H9 (cell line): ENCODE results near the gene FSTL4. TPM values are rescaled to one million over a fixed set of nuclear protein-coding genes. Genes with fewer than 3 reads are reported as not detected.

Experiments
- DNase-seq: peaks from one replicate; pipeline ENCODE4 v3.0.0-alpha.2; 2017
- H2AFZ ChIP-seq: one replicate; pipeline ENCODE4 v1.6.1; 2013; ENCODE audit warnings: mild to moderate bottlenecking, low read length, control low read depth, moderate library complexity
- H2AK5ac ChIP-seq: 2 replicates; pipeline ENCODE4 v1.6.1; 2013; ENCODE audit warnings: low read length, control low read depth, mixed read lengths; ENCODE audit not compliant: insufficient read length
- H2BK120ac ChIP-seq: one replicate; pipeline ENCODE4 v1.6.1; 2013; ENCODE audit warnings: low read depth, mild to moderate bottlenecking, low read length, control low read depth, inconsistent platforms; ENCODE audit not compliant: poor library complexity, severe bottlenecking
- H2BK12ac ChIP-seq: 2 replicates; pipeline ENCODE4 v1.6.1; 2013; ENCODE audit warnings: low read length, control low read depth, mixed read lengths, low read depth; ENCODE audit not compliant: insufficient read length
- H2BK15ac ChIP-seq: 2 replicates; pipeline ENCODE4 v1.6.1; 2013; ENCODE audit warnings: low read depth, low read length, control low read depth
- H2BK20ac ChIP-seq: one replicate; pipeline ENCODE4 v1.6.1; 2013; ENCODE audit warnings: low read depth, mild to moderate bottlenecking, low read length, control low read depth, inconsistent platforms; ENCODE audit not compliant: poor library complexity, severe bottlenecking
- H2BK5ac ChIP-seq: 2 replicates; pipeline ENCODE4 v1.6.1; 2013; ENCODE audit warnings: low read length, control low read depth, mixed read lengths; ENCODE audit not compliant: insufficient read length
- H3K14ac ChIP-seq: 2 replicates; pipeline ENCODE4 v1.6.1; 2013; ENCODE audit warnings: low read length, control low read depth; ENCODE audit not compliant: insufficient read depth
- H3K18ac ChIP-seq: 2 replicates; pipeline ENCODE4 v1.6.1; 2013; ENCODE audit warnings: low read depth, mild to moderate bottlenecking, mixed read lengths, low read length, control low read depth; ENCODE audit not compliant: insufficient read length
- H3K23ac ChIP-seq: 2 replicates; pipeline ENCODE4 v1.6.1; 2013; ENCODE audit warnings: low read length, control low read depth, mixed read lengths, low read depth; ENCODE audit not compliant: insufficient read length
- H3K23me2 ChIP-seq: 2 replicates; pipeline ENCODE4 v1.6.1; 2013; ENCODE audit warnings: low read depth, mild to moderate bottlenecking, mixed read lengths, low read length, control low read depth; ENCODE audit not compliant: insufficient read length, poor library complexity, severe bottlenecking
- H3K27ac ChIP-seq: 2 replicates; pipeline ENCODE4 v1.5.1; 2013; ENCODE audit warnings: low read length, control low read depth, mixed read lengths, low read depth; ENCODE audit not compliant: insufficient read length
- H3K27me3 ChIP-seq: 2 replicates; pipeline ENCODE4 v1.6.1; 2013; ENCODE audit warnings: low read length, control low read depth, inconsistent platforms; ENCODE audit not compliant: insufficient read depth
- H3K4ac ChIP-seq: 2 replicates; pipeline ENCODE4 v1.6.1; 2013; ENCODE audit warnings: low read depth, mild to moderate bottlenecking, control low read depth, inconsistent platforms, low read length, moderate library complexity
- H3K4me1 ChIP-seq: 2 replicates; pipeline ENCODE4 v1.6.1; 2013; ENCODE audit warnings: low read length, control low read depth, inconsistent platforms; ENCODE audit not compliant: insufficient read depth
- H3K4me2 ChIP-seq: 2 replicates; pipeline ENCODE4 v1.6.1; 2013; ENCODE audit warnings: low read length, control low read depth, mixed read lengths; ENCODE audit not compliant: insufficient read length, insufficient read depth
- H3K56ac ChIP-seq: 2 replicates; pipeline ENCODE4 v1.6.1; 2013; ENCODE audit warnings: low read depth, mild to moderate bottlenecking, mixed read lengths, low read length, control low read depth; ENCODE audit not compliant: insufficient read length
- H3K79me1 ChIP-seq: 2 replicates; pipeline ENCODE4 v1.6.1; 2013; ENCODE audit warnings: low read depth, mild to moderate bottlenecking, moderate library complexity, low read length, control low read depth, inconsistent platforms; ENCODE audit not compliant: insufficient read depth, poor library complexity, severe bottlenecking
- H3K79me2 ChIP-seq: 2 replicates; pipeline ENCODE4 v1.6.1; 2013; ENCODE audit warnings: low read length, control low read depth, inconsistent platforms; ENCODE audit not compliant: insufficient read depth
- H3K9ac ChIP-seq: 2 replicates; pipeline ENCODE4 v1.6.1; 2013; ENCODE audit warnings: low read length, control low read depth, mixed read lengths; ENCODE audit not compliant: insufficient read length; ENCODE audit errors: extremely low read depth
- H3K9me3 ChIP-seq: one replicate; pipeline ENCODE4 v1.6.1; 2013; ENCODE audit warnings: low read depth, low read length, inconsistent platforms; ENCODE audit not compliant: control insufficient read depth
- H3T11ph ChIP-seq: one replicate; pipeline ENCODE4 v1.6.1; 2013; ENCODE audit warnings: mild to moderate bottlenecking, low read length, control low read depth, inconsistent platforms
- H4K20me1 ChIP-seq: one replicate; pipeline ENCODE4 v1.6.1; 2013; ENCODE audit not compliant: control insufficient read depth, insufficient read length, insufficient read depth
- H4K5ac ChIP-seq: 2 replicates; pipeline ENCODE4 v1.6.1; 2013; ENCODE audit warnings: low read depth, mild to moderate bottlenecking, mixed read lengths, low read length, control low read depth; ENCODE audit not compliant: insufficient read length
- H4K8ac ChIP-seq: replicated peaks from 2 replicates; pipeline ENCODE4 v1.6.1; 2013; ENCODE audit warnings: low read length, control low read depth, mixed read lengths, low read depth; ENCODE audit not compliant: insufficient read length
- H4K91ac ChIP-seq: 2 replicates; pipeline ENCODE4 v1.6.1; 2013; ENCODE audit warnings: low read depth, mild to moderate bottlenecking, moderate library complexity, mixed read lengths, low read length, control low read depth; ENCODE audit not compliant: insufficient read length
- H3K27ac Mint-ChIP-seq, 3 experiments: 2 replicates in 2 of 3; 3 replicates in 1 of 3; pipeline ENCODE4 v1.8.0; 2020 to 2021; ENCODE audit warnings: mixed read lengths in 3 of 3, mild to moderate bottlenecking in 1 of 3, moderate library complexity in 1 of 3
- H3K27me3 Mint-ChIP-seq: 2 replicates; pipeline ENCODE4 v1.8.0; 2021; ENCODE audit warnings: low read depth, mild to moderate bottlenecking, moderate library complexity, mixed read lengths
- H3K36me3 Mint-ChIP-seq, 3 experiments: 2 replicates in 2 of 3; 3 replicates in 1 of 3; pipeline ENCODE4 v1.8.0; 2020 to 2021; ENCODE audit warnings: low read depth in 3 of 3, mixed read lengths in 3 of 3; ENCODE audit not compliant: insufficient read depth in 1 of 3
- H3K4me1 Mint-ChIP-seq, 2 experiments: 2 replicates each; pipeline ENCODE4 v1.8.0; 2020; ENCODE audit warnings: mixed read lengths in 2 of 2
- H3K4me3 Mint-ChIP-seq, 2 experiments: 2 replicates in 1 of 2; 3 replicates in 1 of 2; pipeline ENCODE4 v1.8.0; 2020 to 2021; ENCODE audit warnings: mild to moderate bottlenecking in 2 of 2, mixed read lengths in 2 of 2, moderate library complexity in 1 of 2
- H3K9me3 Mint-ChIP-seq, 2 experiments: 2 replicates in 1 of 2; 3 replicates in 1 of 2; pipeline ENCODE4 v1.8.0; 2020; ENCODE audit warnings: mild to moderate bottlenecking in 2 of 2, mixed read lengths in 2 of 2, moderate library complexity in 1 of 2
- WGBS: extraction: QIAGEN DNeasy Blood & Tissue Kit; methylation state at CpG from one replicate; pipeline ENCODE4 v1.1.7; 2013; ENCODE audit warnings: missing lambda C conversion rate, low lambda C conversion rate, mixed read lengths; ENCODE audit not compliant: insufficient read length; ENCODE audit errors: extremely low coverage; 5-methylcytosine and 5-hydroxymethylcytosine counted together
- total RNA-seq: library from RNA; stranded (reverse); gene quantifications from 2 replicates; pipeline ENCODE4 v1.2.1, GENCODE V29; 2021
- TF ChIP-seq, protein P1 (sequence below): fragments of 200-600 bp; sonication (generic); conservative IDR thresholded peaks from 3 replicates; pipeline ENCODE4 v1.8.0; 2021; ENCODE audit warnings: antibody characterized with exemption, mild to moderate bottlenecking

FSTL4 gene
- total RNA-seq, 1 experiment from 2014 or later, result 5.7 TPM

- WGBS, result no CpG with 5 or more reads among the region's 8 CpGs
- no peak overlapping the region for H2BK12ac ChIP-seq
- H4K5ac ChIP-seq, result no peak overlapping the region
- H3K27ac ChIP-seq, result no peak overlapping the region
- no peaks in the 10 kb centered on the region for H3K9me3 ChIP-seq
- H3K9ac ChIP-seq, result no peak overlapping the region
- H3K56ac ChIP-seq, result no peak overlapping the region
- H3K4ac ChIP-seq, result no peak overlapping the region
- no peak overlapping the region for H2AFZ ChIP-seq
- Mint-ChIP-seq H3K4me1 (peaks cover 4 to 7% of the 10 kb centered on the region in 2 experiments), H3K27me3 (peaks cover 4% of the 10 kb centered on the region; the same call in 1 of the 2 replicates), H3K9me3 (peaks cover 5% of the 10 kb centered on the region in 2 experiments; a peak in 3 of 5 replicates), H3K27ac (no peak overlapping the region), H3K4me3 (no peak overlapping the region), H3K36me3 (peaks cover 2 to 5% (median 4%) of the 10 kb centered on the region in 3 experiments; a peak in 5 of 7 replicates)
- no peaks in the 10 kb centered on the region for H3K23me2 ChIP-seq
- H4K91ac ChIP-seq, result no peak overlapping the region
- no peak overlapping the region for H2BK15ac ChIP-seq
- H3K18ac ChIP-seq, result no peak overlapping the region
- H3K4me1 ChIP-seq, result no peaks in the 10 kb centered on the region
- no peak overlapping the region for H2BK120ac ChIP-seq
- no peak overlapping the region for H2BK20ac ChIP-seq
- DNase-seq, result no peak
- H3K27me3 ChIP-seq, result no peaks in the 10 kb centered on the region
- no peak overlapping the region for H4K8ac ChIP-seq
- H3T11ph ChIP-seq, result no peak overlapping the region
- H3K4me2 ChIP-seq, result no peak overlapping the region
- no peak overlapping the region for H3K23ac ChIP-seq
- no peak overlapping the region for H2AK5ac ChIP-seq
- H3K79me2 ChIP-seq, result no peaks in the 10 kb centered on the region
- no peak overlapping the region for H2BK5ac ChIP-seq
- no peaks in the 10 kb centered on the region for H4K20me1 ChIP-seq
- TF ChIP-seq, protein P1, sequence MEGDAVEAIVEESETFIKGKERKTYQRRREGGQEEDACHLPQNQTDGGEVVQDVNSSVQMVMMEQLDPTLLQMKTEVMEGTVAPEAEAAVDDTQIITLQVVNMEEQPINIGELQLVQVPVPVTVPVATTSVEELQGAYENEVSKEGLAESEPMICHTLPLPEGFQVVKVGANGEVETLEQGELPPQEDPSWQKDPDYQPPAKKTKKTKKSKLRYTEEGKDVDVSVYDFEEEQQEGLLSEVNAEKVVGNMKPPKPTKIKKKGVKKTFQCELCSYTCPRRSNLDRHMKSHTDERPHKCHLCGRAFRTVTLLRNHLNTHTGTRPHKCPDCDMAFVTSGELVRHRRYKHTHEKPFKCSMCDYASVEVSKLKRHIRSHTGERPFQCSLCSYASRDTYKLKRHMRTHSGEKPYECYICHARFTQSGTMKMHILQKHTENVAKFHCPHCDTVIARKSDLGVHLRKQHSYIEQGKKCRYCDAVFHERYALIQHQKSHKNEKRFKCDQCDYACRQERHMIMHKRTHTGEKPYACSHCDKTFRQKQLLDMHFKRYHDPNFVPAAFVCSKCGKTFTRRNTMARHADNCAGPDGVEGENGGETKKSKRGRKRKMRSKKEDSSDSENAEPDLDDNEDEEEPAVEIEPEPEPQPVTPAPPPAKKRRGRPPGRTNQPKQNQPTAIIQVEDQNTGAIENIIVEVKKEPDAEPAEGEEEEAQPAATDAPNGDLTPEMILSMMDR, result no peak
- H3K14ac ChIP-seq, result no peak overlapping the region
- no peaks in the 10 kb centered on the region for H3K79me1 ChIP-seq
Measured at GRCh38 chr5:133241179-133242092, 370.9 kb downstream of the FSTL4 start.
